Measurements from ENCODE around the gene SRSF4. TPM values are rescaled to one million over a fixed set of nuclear protein-coding genes. Genes with fewer than 3 reads are reported as not detected.
A peak's percentile ranks its signal among the peaks of the same experiment; 100 is the strongest.

Gene SRSF4
- total RNA-seq, 1 experiment from 2014 or later: 62.0 TPM

- Histone ChIP-seq H3K9me2 (replicated peaks; ENCODE audit: low read length) (no peaks in the 10 kb centered on the region), H3K79me2 (ENCODE audit: low read length) (no peaks in the 10 kb centered on the region), H3K27ac (ENCODE audit: low read length) (peak overlapping the region; percentile 42), H3K9ac (ENCODE audit: low read length) (0 out of 2 replicates have a peak overlapping the region, but pooled peaks have one; percentile 7), H3F3A (ENCODE audit: low read length, unreplicated experiment) (no peaks in the 10 kb centered on the region), H3K9me3 (ENCODE audit: low read length) (no peaks in the 10 kb centered on the region), H3K4me1 (ENCODE audit: insufficient read depth, low read length) (peaks cover 17% of the 10 kb centered on the region), H4K20me1 (ENCODE audit: low read length) (no peaks in the 10 kb centered on the region), H2AFZ (ENCODE audit: low read length) (peak overlapping the region; percentile 25; the same call in 1 of the 2 replicates), H3K4me3 (ENCODE audit: low read length) (peak overlapping the region; percentile 36; the same call in 1 of the 2 replicates), H3K4me2 (ENCODE audit: low read length) (peak overlapping the region; percentile 75), H3K27me3 (ENCODE audit: low read length) (no peaks in the 10 kb centered on the region), H3K36me3 (ENCODE audit: low read depth, low read length) (peaks cover 18% of the 10 kb centered on the region)
- ChIA-PET CTCF (interaction anchor here (0.7 to 2.0 kb wide), 5 partner anchors 21 to 321 kb away, joined by 3 to 14 read pairs (median 5); partner anchors contain the start of gene SRSF4), POLR2A (ENCODE audit: unreplicated experiment) (interaction anchor here (0.6 to 1.1 kb wide), 2 partner anchors 21 to 167 kb away, joined by 3 to 12 read pairs; partner anchors contain the start of gene SRSF4)
- TF ChIP-seq CTCF (conservative IDR thresholded peaks at IDR 0.05; ENCODE audit: low read depth, low read length): peak; percentile 96
- no peak for TF ChIP-seq EZH2 (IDR thresholded peaks at IDR 0.05; ENCODE audit: low read length, unreplicated experiment)
- no TSS peak for BruUV-seq (replicated peaks)
- peak; percentile 99 for DNase-seq
- intact Hi-C loops (cut with micrococcal nuclease): loop anchor here (1.0 to 5.0 kb wide), 4 partner anchors 20 to 415 kb away; no protein-coding TSS in a partner anchor
- peak; percentile 96 for ATAC-seq
Measured at GRCh38 chr1:29202584-29203340, 21.1 kb upstream of the SRSF4 start.

GRCh38 chr1:29202053-29202452 is 20.4 kb upstream of the SRSF4 start:
- Histone ChIP-seq H3K4me2 (ENCODE audit: low read length) (peak overlapping the region; percentile 75), H3K27ac (ENCODE audit: low read length) (peak overlapping the region; percentile 42), H3K79me2 (ENCODE audit: low read length) (no peaks in the 10 kb centered on the region), H2AFZ (ENCODE audit: low read length) (no peak overlapping the region), H3K27me3 (ENCODE audit: low read length) (no peaks in the 10 kb centered on the region), H3K9me3 (ENCODE audit: low read length) (no peaks in the 10 kb centered on the region), H3K9me2 (replicated peaks; ENCODE audit: low read length) (no peaks in the 10 kb centered on the region), H3K4me1 (ENCODE audit: insufficient read depth, low read length) (peaks cover 21% of the 10 kb centered on the region), H3K4me3 (ENCODE audit: low read length) (no peak overlapping the region), H3K9ac (ENCODE audit: low read length) (0 out of 2 replicates have a peak overlapping the region, but pooled peaks have one; percentile 7), H3F3A (ENCODE audit: low read length, unreplicated experiment) (no peaks in the 10 kb centered on the region), H4K20me1 (ENCODE audit: low read length) (no peaks in the 10 kb centered on the region), H3K36me3 (ENCODE audit: low read depth, low read length) (peaks cover 18% of the 10 kb centered on the region)
- ChIA-PET CTCF (interaction anchor here (1.0 to 2.0 kb wide), 4 partner anchors 20 to 320 kb away, joined by 4 to 14 read pairs (median 6); partner anchors contain the start of gene SRSF4), POLR2A (ENCODE audit: unreplicated experiment) (interaction anchor here (1.1 kb wide), 1 partner anchor 20 kb away, joined by 12 read pairs; the partner anchor contains the start of gene SRSF4)
- BruUV-seq (replicated peaks): no TSS peak
- ATAC-seq (no peak), DNase-seq (no peak)
- intact Hi-C loops (cut with micrococcal nuclease): loop anchor here (1.0 to 5.0 kb wide), 4 partner anchors 20 to 415 kb away; no protein-coding TSS in a partner anchor
- TF ChIP-seq EZH2phosphoT487 (IDR thresholded peaks at IDR 0.05; ENCODE audit: borderline replicate concordance, low read length) (no peak), EZH2 (IDR thresholded peaks at IDR 0.05; ENCODE audit: low read length, unreplicated experiment) (no peak), CTCF (conservative IDR thresholded peaks at IDR 0.05; ENCODE audit: low read depth, low read length) (no peak)
